Natural killer cell treated with Interleukin-12 subunit alpha and Interleukin-12 subunit beta and Interleukin-15 and Interleukin-18, amount 100 ng/mL, for 72 hours (primary cell): ENCODE data around the gene MACROD2. TPM values are rescaled to one million over a fixed set of nuclear protein-coding genes. Genes with fewer than 3 reads are reported as not detected.
"Not testable (repeated sequence)": the region's sequence is repeated elsewhere in the genome, so short reads cannot be mapped to it uniquely, and the experiment has no call there.

Experiments used
- ATAC-seq, 2 donors: fragments of 150-1000 bp; cut with Tn5 transposase in 1 of 2; sonication (Bioruptor Pico), chemical (Tn5 transposase) in 1 of 2; 2 replicates each; pipeline ENCODE4 v1.10.0; 2021
- DNase-seq: peaks from one replicate; pipeline ENCODE4 v3.0.0; 2022; ENCODE audit warnings: low spot score
- H3K27ac Mint-ChIP-seq, 2 donors: 1 replicate in 1 of 2; 2 replicates in 1 of 2; pipeline ENCODE4 v1.8.0; 2022; ENCODE audit warnings: mixed read lengths in 2 of 2, mild to moderate bottlenecking in 1 of 2, moderate library complexity in 1 of 2
- H3K27me3 Mint-ChIP-seq, 2 donors: 1 replicate in 1 of 2; 2 replicates in 1 of 2; pipeline ENCODE4 v1.8.0; 2022; ENCODE audit warnings: mixed read lengths in 2 of 2
- H3K36me3 Mint-ChIP-seq: one replicate; pipeline ENCODE4 v1.8.0; 2022; ENCODE audit warnings: mixed read lengths
- H3K4me1 Mint-ChIP-seq, 2 donors: 1 replicate in 1 of 2; 2 replicates in 1 of 2; pipeline ENCODE4 v1.8.0; 2022; ENCODE audit warnings: low read depth in 2 of 2, mixed read lengths in 2 of 2, mild to moderate bottlenecking in 1 of 2
- H3K4me3 Mint-ChIP-seq: one replicate; pipeline ENCODE4 v1.8.0; 2022; ENCODE audit warnings: mixed read lengths
- H3K9me3 Mint-ChIP-seq: 2 replicates; pipeline ENCODE4 v1.8.0; 2022; ENCODE audit warnings: mixed read lengths
- total RNA-seq, 2 donors: library from RNA; stranded (reverse); gene quantifications; one replicate each; pipeline ENCODE4 v1.2.3, GENCODE V29; 2022

MACROD2 gene
- total RNA-seq, 2 donors from 2014 or later, result not detected

DNA sequence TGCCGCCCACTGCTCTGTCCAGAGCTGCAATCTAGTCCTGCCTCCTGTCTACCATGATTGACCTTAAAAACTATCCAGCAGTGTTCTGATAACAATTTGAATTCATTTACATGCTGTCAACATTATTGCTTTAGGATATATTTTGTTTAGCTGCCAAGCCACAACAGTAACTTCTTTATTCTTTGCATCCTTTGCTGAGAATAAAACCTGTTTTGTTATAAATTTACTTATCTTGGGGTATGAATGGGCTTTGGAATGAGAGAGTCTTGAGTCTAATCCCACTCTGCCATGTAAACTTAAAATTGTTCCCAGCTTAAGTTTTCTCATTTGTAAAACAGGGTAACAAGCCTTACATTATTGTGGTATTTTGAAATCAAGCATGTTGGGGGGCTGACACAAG is 225.7 kb downstream of the MACROD2 start:
- H3K9me3 Mint-ChIP-seq, result peaks cover 24% of the 10 kb centered on the region
- ATAC-seq (no peak), DNase-seq (no peak)
- no peak overlapping the region for H3K4me3 Mint-ChIP-seq
- H3K27ac Mint-ChIP-seq, result no peak overlapping the region
- H3K4me1 Mint-ChIP-seq, result no peaks in the 10 kb centered on the region
- peaks cover 6% of the 10 kb centered on the region for H3K36me3 Mint-ChIP-seq
- H3K27me3 Mint-ChIP-seq, result no peaks in the 10 kb centered on the region

DNA sequence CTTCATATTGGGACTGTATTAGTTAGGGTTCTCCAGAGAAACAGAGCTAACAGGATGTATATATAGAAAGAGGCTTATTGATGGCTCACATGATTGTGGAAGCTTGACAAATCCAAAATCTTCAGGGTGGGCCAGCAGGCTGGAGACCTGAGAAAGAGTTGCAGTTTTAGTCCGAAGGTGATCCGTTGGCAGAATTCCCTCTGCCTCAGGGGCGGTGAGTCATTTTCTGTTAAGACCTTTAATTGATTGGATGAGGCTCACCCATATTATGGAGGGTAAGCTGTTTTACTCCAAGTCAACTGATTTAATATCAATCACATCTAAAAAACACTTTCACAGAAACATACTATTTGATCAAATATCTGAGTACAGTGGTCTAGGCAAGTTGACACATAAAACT is 228.5 kb downstream of the MACROD2 start:
- Mint-ChIP-seq H3K36me3 (no peaks in the 10 kb centered on the region), H3K9me3 (peaks cover 18% of the 10 kb centered on the region), H3K27ac (no peak overlapping the region), H3K27me3 (no peaks in the 10 kb centered on the region), H3K4me1 (no peaks in the 10 kb centered on the region), H3K4me3 (no peak overlapping the region)
- ATAC-seq, result no peak
- no peak for DNase-seq

DNA sequence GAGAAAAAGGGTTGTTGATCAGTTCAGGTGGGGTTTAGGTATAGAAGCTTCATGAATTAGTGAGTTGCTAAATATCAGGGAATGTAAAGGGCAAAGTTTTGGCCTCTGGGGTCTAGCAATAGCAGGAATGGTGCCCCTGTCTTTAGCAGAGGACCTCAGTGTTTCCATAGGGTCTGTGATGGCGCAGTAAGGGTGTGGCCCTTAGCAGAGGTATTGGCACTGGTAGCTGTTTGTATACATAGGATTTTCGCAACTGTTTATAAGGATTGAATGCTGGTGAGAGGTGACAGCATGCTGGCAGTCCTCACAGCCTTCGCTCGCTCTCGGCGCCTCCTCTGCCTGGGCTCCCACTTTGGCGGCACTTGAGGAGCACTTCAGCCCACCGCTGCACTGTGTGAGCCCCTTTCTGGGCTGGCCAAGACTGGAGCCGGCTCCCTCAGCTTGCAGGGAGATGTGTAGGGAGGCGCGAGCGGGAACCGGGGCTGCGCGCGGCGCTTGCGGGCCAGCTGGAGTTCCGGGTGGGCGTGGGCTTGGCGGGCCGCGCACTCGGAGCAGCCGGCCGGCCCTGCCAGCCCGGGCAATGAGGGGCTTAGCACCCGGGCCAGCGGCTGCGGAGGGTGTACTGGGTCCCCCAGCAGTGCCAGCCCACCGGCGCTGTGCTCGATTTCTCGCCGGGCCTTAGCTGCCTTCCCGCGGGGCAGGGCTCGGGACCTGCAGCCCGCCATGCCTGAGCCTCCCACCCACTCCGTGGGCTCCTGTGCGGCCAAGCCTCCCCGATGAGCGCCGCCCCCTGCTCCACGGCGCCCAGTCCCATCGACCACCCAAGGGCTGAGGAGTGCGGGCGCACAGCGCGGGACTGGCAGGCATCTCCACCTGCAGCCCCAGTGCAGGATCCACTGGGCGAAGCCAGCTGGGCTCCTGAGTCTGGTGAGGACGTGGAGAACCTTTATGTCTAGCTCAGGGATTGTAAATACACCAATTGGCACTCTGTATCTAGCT is 231.0 kb downstream of the MACROD2 start:
- H3K27me3 Mint-ChIP-seq, H3K36me3 Mint-ChIP-seq, H3K27ac Mint-ChIP-seq, ATAC-seq, H3K4me3 Mint-ChIP-seq, H3K4me1 Mint-ChIP-seq, DNase-seq: not testable (repeated sequence)
- peaks cover 15% of the 10 kb centered on the region for H3K9me3 Mint-ChIP-seq

DNA sequence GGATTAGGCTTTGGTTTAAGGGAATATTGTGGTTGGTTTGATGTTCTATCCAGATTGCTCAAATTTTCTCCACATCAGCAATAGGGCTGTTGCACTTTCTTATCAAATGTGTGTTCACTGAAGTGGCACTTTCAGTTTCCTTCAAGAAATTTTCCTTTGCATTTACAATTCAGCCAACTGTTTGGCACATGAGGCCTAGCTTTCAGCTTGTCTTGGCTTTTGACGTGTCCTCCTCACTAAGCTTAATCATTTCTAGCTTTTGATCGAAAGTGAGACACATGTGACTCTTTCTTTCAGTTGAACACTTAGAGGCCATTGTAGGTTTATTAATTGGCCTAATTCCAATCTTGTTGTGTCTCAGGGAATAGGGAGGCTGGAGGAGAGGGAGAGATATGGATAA is 237.3 kb downstream of the MACROD2 start:
- Mint-ChIP-seq H3K27me3 (no peaks in the 10 kb centered on the region), H3K9me3 (peaks cover 20% of the 10 kb centered on the region), H3K4me1 (no peaks in the 10 kb centered on the region), H3K27ac (no peak overlapping the region), H3K4me3 (no peak overlapping the region), H3K36me3 (no peaks in the 10 kb centered on the region)
- no peak for DNase-seq
- ATAC-seq, result no peak

DNA sequence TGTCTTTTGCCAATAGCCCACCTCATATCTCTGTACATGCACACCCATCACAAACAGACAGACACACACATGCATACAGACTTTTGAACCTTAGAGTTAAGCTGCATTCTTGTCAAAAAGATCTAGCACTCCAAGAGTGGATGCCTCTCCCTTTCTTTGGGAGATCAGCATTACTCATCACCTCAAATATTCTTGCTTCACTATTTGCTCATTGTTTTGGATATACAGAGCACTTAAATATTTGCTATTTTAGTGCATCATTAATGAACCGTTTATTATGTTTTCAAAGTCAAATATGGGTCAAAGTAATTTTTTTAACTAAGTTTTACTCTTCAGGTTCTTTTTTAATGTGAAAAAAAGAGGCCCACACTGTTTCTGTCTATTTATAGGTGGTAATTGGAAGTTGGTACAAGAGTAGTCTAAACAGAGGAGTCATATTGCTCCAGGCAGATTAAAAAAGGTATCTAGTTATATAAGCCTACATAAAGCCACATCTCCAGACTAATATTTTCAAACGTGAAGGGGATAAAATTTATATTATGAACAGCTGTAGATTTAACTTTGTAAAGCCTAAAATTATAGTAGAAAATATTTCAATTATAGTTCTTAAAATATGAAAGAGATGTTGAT is 239.5 kb downstream of the MACROD2 start:
- Mint-ChIP-seq H3K4me1 (no peaks in the 10 kb centered on the region), H3K9me3 (peaks cover 16% of the 10 kb centered on the region), H3K27me3 (no peaks in the 10 kb centered on the region), H3K27ac (no peak overlapping the region), H3K36me3 (no peaks in the 10 kb centered on the region), H3K4me3 (no peak overlapping the region)
- DNase-seq (no peak), ATAC-seq (no peak)

DNA sequence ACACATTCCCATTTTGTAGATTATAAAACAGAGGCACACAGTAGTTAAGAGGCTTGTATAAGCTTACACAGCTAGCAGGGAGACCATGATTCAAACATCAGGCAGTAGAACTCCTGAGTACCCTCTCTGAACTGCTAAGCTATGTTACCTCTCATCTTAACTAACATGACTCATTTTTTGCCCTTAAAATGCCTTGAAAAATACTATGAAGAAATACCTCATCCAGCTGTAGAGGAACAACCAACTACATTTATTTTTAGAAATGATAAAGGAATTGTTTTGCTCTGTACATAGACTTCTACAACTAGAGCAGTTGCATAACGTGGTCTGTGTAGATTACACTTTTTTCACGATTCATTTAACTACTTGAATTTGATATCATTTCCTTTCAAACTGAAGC is 240.0 kb downstream of the MACROD2 start:
- Mint-ChIP-seq H3K27me3 (no peaks in the 10 kb centered on the region), H3K4me3 (no peak overlapping the region), H3K36me3 (no peaks in the 10 kb centered on the region), H3K27ac (no peak overlapping the region), H3K9me3 (peaks cover 15% of the 10 kb centered on the region), H3K4me1 (no peaks in the 10 kb centered on the region)
- ATAC-seq (no peak), DNase-seq (no peak)

DNA sequence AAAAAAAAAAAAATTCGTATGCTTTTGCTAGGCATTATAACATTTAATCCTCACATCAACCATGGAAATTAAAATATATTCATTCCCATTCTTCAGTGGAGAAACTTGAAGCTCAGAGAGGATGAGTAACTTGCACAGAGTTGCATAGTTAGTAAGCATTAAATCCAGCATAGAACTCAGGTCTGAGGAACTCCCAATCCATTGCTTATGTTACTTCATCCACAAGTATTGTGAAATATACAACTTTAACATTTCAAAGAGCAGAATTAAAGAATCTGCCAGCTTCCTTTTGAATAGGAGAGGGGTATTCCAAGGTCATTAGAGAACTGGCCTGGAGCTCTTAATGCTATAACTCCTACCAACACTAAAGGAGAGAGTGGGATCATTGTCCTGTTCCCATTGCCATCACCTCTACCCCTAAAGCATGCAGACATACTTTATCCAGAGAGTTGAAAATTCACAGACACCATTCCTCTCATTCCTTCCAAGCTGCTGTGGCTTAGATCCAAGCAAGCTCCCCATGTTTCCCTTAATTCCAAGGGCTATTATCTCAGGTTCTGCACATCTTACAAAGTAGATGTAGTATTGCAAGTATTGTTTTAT is 250.2 kb downstream of the MACROD2 start:
- no peak for ATAC-seq
- peaks cover 14% of the 10 kb centered on the region for H3K9me3 Mint-ChIP-seq
- H3K4me1 Mint-ChIP-seq, result no peaks in the 10 kb centered on the region
- H3K27me3 Mint-ChIP-seq, result no peaks in the 10 kb centered on the region
- H3K36me3 Mint-ChIP-seq, result no peaks in the 10 kb centered on the region
- H3K27ac Mint-ChIP-seq, result no peak overlapping the region
- no peak overlapping the region for H3K4me3 Mint-ChIP-seq
- DNase-seq, result no peak

DNA sequence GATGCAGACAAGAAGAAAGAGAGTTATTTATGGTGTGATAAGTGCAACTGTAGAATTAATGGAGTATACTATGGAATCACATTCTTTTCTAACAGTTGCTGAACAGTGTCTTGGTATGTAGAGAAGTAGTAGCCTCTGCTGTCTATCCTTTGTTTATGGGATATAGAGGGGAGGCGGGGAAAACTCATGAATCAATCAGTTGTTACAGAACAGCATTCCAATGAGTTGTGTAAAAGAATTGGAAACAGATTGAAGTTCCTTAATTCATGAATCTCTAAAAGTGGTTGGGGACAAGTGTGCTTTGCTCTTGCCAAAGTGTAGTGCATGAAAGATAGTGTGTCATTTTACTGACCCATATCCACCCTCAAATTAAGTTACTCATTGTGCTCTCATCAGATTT is 264.4 kb downstream of the MACROD2 start:
- H3K4me3 Mint-ChIP-seq, result no peak overlapping the region
- no peaks in the 10 kb centered on the region for H3K27me3 Mint-ChIP-seq
- H3K27ac Mint-ChIP-seq, result no peak overlapping the region
- H3K4me1 Mint-ChIP-seq, result no peaks in the 10 kb centered on the region
- ATAC-seq (no peak), DNase-seq (no peak)
- peaks cover 6% of the 10 kb centered on the region for H3K36me3 Mint-ChIP-seq
- H3K9me3 Mint-ChIP-seq, result peaks cover 13% of the 10 kb centered on the region

DNA sequence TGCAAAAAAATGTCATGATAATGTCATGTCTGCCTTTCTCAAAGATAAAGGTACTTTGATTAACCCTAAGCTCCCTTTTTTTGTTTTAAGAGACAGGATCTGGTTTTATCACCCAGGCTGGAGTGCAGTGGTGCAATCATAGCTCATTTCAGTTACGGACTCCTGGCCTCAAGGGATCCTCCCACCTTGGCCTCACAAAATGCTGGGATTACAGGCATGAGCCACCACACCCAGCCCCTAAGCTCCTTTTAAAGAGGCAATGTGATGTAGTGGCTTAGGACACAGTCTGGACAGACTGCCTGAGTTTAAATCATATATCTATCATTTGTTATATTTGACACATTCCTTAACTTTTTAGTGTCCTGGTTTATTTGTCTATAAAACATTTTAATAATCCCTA is 265.1 kb downstream of the MACROD2 start:
- no peak for ATAC-seq

DNA sequence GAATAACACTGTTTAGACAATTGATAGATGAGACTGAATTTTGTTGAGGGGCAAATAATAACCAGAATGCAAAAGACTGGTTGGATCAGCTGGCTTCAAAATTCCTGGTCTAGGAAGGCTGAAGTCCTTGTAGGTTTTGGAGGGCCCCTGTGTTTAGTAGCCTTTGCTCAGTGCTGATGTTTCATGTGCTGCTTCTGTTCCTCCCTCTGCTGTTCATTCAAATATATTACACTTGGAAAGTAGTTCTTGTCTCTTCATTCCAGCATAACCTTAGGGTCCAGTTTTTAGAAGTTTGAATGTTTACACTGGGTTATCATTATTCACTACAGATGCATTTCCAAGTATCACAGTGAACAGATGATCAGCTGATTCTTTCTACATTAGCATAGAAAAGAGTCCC is 269.6 kb downstream of the MACROD2 start:
- Mint-ChIP-seq H3K27me3 (no peaks in the 10 kb centered on the region), H3K4me1 (no peaks in the 10 kb centered on the region), H3K36me3 (peaks cover 6% of the 10 kb centered on the region), H3K27ac (no peak overlapping the region), H3K4me3 (no peak overlapping the region), H3K9me3 (peaks cover 10% of the 10 kb centered on the region)
- no peak for DNase-seq
- ATAC-seq, result no peak

More for the DNA sequence above, 265.1 kb downstream of the MACROD2 start:
- Mint-ChIP-seq H3K4me3 (no peak overlapping the region), H3K9me3 (peaks cover 16% of the 10 kb centered on the region), H3K27ac (no peak overlapping the region), H3K4me1 (no peaks in the 10 kb centered on the region), H3K27me3 (no peaks in the 10 kb centered on the region), H3K36me3 (peaks cover 6% of the 10 kb centered on the region)
- DNase-seq, result no peak

DNA sequence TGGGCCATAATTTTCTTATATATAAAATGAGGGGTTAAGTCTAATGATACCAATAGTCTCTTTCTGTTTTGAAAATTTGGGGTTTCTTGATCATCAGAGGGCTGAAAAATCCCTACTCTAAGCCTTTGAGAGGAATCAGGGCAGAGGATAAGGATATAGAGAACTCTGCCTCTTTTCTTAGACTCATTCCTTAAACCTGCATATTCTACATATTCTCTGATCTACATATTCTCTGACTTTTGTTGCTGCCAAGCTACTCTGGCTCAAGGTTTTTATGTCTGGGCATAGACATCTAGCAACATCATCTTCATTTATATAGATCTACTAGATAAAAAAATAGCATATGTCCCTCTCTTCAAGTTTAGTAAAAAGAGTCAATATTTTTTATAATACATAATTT is 270.9 kb downstream of the MACROD2 start:
- Mint-ChIP-seq H3K27ac (no peak overlapping the region), H3K4me3 (no peak overlapping the region), H3K27me3 (no peaks in the 10 kb centered on the region), H3K36me3 (peaks cover 6% of the 10 kb centered on the region), H3K4me1 (no peaks in the 10 kb centered on the region), H3K9me3 (peaks cover 10% of the 10 kb centered on the region)
- no peak for DNase-seq
- ATAC-seq, result no peak

DNA sequence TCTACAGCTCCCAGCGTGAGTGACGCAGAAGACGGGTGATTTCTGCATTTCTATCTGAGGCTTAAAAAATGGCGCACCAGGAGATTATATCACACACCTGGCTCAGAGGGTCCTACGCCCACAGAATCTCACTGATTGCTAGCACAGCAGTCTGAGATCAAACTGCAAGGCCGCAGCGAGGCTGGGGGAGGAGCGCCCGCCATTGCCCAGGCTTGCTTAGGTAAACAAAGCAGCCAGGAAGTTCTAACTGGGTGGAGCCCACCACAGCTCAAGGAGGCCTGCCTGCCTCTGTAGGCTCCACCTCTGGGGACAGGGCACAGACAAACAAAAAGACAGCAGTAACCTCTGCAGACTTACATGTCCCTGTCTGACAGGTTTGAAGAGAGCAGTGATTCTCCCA is 275.4 kb downstream of the MACROD2 start:
- not testable (repeated sequence) for DNase-seq, ATAC-seq

DNA sequence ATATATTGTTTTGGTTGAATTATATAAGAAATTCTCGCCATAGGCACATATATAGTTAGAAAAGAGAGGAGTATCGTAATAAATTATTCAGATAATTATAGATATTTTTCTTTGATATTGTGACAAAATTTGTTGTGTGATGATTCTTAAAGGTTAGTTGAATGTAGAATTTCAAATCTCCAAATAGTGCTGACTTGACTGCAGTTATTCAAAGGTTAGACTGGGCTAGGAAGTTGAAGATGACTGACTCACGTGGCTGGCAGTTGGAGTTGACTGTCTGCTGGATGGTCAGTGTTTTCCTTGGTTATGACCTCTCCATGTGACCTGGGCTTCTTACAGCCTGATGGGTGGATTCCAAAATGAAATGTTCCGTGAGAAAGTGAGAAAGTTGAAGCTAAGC is 286.8 kb downstream of the MACROD2 start:
- H3K36me3 Mint-ChIP-seq, result no peaks in the 10 kb centered on the region
- no peaks in the 10 kb centered on the region for H3K9me3 Mint-ChIP-seq
- H3K4me3 Mint-ChIP-seq, result no peak overlapping the region
- H3K27ac Mint-ChIP-seq, result no peak overlapping the region
- H3K27me3 Mint-ChIP-seq, result no peaks in the 10 kb centered on the region
- ATAC-seq (no peak), DNase-seq (no peak)
- H3K4me1 Mint-ChIP-seq, result no peaks in the 10 kb centered on the region

More for the DNA sequence above, 275.4 kb downstream of the MACROD2 start:
- not testable (repeated sequence) for H3K36me3 Mint-ChIP-seq, H3K27ac Mint-ChIP-seq, H3K4me3 Mint-ChIP-seq, H3K9me3 Mint-ChIP-seq, H3K4me1 Mint-ChIP-seq, H3K27me3 Mint-ChIP-seq

DNA sequence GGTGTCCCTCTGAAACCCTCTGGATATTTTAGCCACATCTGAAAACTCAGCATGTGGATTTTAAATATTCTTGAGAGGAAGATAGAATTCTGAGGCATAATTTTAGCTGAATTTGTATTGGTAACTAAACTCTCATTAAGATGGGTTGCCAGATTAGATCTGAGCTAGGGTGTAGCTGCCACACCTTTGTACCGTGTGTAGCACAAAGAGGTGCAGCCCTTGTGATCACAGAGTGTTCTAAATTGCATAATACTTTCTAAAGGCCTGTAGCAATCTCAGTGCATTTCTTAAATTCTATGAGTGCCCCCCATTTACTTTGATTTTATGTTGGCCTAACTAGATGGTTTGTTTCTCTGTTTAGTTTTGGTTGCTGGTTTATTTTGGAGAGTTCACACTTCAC is 289.1 kb downstream of the MACROD2 start:
- DNase-seq, result no peak
- Mint-ChIP-seq H3K27me3 (no peaks in the 10 kb centered on the region), H3K4me3 (no peak overlapping the region), H3K9me3 (peaks cover 3% of the 10 kb centered on the region), H3K27ac (no peak overlapping the region), H3K4me1 (no peaks in the 10 kb centered on the region), H3K36me3 (no peaks in the 10 kb centered on the region)
- no peak for ATAC-seq
